GM18508 (cell line): ENCODE measurements around the gene ZC3H18.

ENCODE experiments used
- ATAC-seq: cut with Tn5 transposase; IDR thresholded peaks from one replicate; pipeline ENCODE4 v1.9.1; 2021; ENCODE audit warnings: moderate number of reproducible peaks; ENCODE audit not compliant: insufficient read depth, unreplicated experiment

Gene ZC3H18

GRCh38 chr16:88649924-88650748 lies 79.9 kb downstream of the ZC3H18 start:
- no peak for ATAC-seq

DNA sequence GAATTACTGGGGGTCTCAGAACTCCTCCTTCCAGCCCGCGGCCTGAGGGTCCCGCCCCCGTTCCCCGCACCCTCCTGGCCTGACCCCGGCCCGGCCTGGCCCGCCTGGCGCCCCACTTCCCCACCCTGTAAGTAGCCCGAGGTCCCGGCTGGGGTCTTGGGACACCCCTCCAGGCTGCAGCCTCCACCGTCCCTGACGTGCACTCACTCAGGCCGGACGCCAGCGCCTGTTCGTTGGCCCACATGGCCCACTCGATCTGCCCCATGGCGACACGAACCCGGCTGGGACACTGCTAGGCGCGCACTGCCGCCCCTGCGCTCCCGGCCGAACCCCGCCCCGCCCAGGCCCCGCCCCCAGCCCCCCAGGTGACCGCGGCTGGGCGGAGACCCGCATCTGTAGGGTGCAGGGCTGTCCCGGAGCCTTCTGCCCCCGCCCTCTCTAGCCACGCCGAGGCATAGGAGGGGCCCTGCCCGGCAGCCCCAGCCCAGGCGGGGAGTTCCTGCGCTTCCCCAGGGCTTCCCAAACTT lies 80.6 kb downstream of the ZC3H18 start, which contains the start of gene CYBA:
Gene CYBA (minus strand): TSS at position 305 of the 527 bp plus-strand sequence. CDS start 40 bp downstream, at position 265.
- peak; percentile 33 for ATAC-seq

DNA sequence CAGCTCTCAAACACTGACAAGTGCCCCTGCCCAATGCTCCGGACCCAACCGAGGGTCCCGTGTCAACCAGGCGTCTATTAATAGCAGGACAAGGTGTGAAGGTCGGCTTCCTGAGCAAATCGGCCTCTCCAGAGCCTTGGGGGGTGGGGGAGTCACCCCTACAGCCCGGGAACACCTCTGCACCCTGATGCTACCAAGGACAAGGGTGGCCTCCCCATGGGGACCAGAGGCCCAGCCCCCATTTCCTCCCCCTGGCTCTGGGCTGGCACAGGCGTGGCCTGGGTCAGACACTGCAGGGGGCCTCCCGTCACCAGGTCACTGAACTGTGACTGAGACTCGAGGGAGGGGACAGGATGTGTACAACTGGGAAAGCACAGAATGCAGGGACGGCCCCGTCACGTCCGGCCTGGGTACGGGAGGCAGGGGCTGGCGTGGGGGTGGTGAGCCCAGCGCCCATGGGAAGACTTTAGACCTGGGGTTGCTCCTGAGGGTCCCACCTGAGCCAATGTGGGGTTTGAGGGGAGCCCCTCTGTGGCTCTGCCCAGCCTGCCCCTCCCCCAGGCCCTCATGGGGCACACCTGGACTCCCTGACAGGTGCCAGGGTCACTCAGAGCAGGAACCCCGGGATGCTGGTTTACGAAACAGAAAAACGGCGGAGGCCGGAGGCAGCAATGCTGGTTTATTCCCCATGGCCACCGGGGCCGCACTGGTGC lies 81.2 kb downstream of the ZC3H18 start:
- ATAC-seq: peak; percentile 61

DNA sequence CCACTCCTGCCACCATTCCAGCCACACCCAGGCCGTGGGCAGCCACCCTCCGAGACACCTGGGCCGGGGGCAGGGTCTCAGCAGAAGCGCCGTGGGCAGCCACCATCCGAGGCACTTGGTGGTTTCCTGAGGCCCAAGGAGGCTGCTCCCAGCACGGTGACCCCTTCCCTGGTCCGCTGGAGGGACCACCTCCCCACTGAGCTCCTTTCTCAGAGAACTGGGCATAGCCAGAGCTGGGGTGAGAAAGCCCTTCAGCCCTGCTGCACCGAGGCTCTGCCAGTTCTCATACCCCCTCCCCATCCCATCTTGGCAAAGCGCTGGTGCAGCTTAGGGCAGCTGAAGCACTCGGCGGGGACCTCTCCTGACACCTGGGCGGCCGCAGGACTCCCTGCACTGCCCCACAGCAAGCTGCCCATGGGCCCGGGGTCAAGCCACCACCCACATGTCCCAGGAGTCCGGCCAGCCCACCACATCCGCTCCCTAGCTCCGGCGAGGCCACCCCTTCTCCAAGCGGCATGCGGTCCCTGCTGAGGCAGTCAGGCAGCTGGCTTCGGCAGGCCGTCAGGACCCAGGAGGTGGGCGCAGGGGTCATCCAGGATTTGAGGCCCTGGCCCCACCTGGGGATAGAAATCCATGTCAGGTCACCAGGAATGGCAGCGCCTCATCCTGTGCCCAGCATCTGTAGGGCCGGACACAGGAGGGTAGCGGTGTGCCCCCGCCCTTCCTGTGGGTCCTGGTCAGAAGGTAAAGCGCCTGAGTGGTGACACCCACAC lies 82.0 kb downstream of the ZC3H18 start:
- no peak for ATAC-seq

GRCh38 chr16:88652762-88653063 lies 82.5 kb downstream of the ZC3H18 start:
- no peak for ATAC-seq

- ATAC-seq: no peak
Observed at GRCh38 chr16:88653101-88653500, 82.9 kb downstream of the ZC3H18 start.

DNA sequence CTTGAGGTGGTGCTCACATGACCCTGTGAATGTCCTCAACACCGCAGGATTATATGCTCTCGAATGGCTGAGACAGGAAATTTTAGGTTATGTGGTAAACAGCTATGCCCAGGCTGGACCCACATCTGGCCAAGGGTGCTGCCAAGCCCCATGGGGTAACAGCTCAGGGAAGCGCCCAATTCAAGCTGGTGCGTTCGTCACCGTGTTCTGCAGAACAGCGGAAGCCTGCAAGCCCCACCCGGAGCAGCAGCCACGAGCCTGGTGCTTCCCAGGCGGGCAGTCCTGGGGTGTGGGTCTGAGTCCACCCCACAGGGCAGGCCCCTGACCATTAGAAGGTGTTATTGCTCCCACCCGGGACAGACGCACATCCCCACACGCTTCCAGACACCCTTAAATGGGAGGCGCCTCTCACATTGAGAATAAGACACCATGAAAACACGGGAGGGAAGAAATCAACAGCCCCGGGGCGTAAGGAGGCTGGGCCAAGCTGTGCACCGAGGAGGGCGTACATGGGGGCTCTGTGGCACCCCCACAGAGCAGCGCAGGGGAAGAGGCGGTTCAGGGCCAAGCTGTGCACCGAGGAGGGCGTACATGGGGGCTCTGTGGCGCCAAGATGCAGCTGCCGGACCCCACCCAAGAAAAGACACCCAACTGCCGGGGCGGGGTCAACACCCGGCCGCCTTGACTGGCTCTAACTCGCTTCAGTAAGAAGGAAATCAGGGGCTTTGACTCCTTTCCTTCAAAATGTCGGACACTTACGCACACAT lies 83.6 kb downstream of the ZC3H18 start:
- ATAC-seq: no peak

DNA sequence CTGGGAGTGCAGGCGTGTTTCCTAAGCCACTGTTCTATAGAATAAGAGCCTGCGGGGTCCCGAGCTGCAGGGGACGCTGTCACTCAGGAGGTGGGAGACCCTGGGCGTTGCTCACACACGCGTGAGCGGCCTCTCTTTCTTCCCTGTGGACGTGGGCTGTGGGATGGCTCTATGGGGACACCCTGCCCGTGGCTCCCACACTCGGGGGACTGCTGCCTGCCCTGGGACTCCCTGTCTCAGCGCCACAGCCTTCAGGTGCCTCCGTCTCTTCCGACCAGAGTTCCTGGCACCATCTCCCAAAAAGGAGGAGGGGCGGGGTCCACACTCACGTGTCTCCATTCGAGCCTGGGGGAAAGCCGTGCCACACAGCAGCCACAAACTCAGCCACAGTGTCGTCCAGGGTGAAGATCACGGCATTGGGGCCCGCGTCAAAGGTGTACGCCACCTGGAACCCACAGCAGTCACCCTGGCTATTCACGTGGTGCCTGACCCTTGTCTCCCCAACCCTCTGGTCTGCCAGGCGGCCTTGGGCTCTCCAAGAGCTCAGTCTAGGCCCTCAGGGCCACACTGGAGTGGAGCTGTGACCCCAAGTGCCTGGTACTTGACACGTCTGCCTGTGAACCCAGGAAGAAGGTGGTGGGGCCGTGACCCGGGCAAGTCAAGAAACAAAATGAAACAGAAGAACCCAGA lies 84.3 kb downstream of the ZC3H18 start:
- ATAC-seq: no peak

GRCh38 chr16:88655053-88655732 lies 85.0 kb downstream of the ZC3H18 start:
- ATAC-seq: no peak

DNA sequence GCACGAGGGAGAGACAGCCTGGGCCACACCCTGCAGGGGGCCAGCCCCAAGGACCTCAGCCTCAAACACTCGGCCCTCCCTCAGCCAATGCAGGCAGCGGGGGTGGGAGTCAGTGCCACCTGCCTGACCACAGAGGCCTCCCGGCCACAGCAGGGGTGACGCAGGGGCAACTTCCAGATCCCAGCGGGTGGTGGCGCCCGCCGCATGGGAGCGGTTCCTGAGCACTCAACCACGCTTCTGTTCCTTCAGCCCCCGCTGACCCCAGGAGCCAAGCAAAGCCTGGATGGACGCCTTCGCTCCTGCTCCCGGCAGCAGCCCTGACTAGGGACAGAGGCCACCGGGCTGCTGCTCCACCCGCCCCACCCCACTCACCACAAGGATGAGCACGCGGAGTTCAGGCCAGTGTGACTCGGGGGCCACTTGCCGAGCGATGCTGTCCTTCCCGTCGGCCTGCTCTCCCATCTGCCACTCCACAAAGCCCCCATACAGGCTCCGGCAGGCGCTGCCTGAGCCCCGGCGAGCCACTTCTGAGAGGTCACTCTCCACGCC lies 85.6 kb downstream of the ZC3H18 start:
- ATAC-seq: no peak

- no peak for ATAC-seq
Observed at GRCh38 chr16:88656291-88656980, 86.2 kb downstream of the ZC3H18 start.

GRCh38 chr16:88657371-88657770 lies 87.2 kb downstream of the ZC3H18 start:
- no peak for ATAC-seq

- ATAC-seq: no peak
Observed at GRCh38 chr16:88658714-88659113, 88.5 kb downstream of the ZC3H18 start.

DNA sequence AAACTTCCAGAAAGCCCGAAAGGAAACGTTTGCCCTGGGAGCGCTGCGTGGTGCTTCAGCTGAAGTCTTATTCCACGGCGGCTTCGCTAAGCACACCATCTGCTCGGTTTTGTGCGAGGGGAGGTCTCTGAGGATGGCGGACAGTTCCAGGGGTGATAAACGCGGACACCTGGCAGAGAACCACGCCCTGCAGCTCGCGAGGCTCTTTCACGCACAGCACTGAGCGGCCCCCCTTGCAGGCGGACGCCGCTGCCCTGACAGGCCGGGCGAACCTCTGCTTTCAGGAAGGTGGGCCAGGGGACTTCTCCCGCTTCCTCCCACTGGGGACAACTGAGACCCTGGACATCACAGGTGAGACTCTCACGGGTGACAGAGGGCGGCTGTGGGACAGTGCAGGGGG lies 89.0 kb downstream of the ZC3H18 start:
- no peak for ATAC-seq

DNA sequence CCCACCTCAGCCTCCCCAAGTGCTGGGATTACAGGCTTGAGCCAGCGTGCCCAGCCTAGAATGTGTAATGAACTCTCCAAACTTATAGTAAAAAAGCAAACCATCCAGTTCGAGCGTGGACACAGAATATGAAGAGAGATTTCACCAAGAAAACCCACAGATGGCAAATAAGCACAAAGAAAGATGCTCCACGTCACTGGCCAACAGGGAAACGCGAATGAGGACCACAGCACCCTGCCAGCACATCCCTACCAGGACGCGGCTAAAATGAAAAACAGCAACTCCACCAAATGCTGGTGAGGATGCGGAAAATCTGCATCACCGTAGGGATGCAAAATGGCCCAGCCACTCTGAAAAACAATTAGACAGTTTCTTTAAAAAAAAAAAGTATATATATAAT lies 91.3 kb downstream of the ZC3H18 start:
- no peak for ATAC-seq

DNA sequence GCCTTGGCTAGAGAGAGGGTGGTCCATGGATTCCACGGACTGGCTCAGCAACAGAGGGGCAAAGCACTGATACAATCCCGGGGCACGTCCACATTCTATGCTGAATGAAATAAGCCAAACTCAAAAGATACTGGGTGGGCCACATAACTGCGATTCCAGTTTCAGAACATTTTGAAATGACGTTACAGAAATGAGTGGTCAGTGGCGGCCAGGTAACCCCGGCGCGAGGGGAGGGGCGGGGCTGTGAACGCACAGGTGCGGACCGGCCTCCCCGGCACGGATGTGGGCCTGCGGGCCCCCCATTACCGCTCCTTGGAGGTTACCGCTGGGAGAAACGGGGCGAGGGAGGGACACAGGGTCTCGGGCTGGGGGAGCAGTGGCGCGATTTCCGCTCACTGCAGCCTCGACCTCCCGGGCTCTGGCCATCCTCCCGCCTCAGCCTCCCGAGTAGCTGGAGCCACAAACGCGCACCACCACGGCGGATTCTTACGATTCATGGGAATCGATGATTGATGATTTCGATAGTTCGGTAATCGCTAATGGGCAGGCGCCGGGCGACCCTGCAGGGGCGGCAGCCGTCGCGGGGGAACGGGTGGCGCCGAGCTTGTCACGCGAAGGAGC lies 92.1 kb downstream of the ZC3H18 start:
- no peak for ATAC-seq

DNA sequence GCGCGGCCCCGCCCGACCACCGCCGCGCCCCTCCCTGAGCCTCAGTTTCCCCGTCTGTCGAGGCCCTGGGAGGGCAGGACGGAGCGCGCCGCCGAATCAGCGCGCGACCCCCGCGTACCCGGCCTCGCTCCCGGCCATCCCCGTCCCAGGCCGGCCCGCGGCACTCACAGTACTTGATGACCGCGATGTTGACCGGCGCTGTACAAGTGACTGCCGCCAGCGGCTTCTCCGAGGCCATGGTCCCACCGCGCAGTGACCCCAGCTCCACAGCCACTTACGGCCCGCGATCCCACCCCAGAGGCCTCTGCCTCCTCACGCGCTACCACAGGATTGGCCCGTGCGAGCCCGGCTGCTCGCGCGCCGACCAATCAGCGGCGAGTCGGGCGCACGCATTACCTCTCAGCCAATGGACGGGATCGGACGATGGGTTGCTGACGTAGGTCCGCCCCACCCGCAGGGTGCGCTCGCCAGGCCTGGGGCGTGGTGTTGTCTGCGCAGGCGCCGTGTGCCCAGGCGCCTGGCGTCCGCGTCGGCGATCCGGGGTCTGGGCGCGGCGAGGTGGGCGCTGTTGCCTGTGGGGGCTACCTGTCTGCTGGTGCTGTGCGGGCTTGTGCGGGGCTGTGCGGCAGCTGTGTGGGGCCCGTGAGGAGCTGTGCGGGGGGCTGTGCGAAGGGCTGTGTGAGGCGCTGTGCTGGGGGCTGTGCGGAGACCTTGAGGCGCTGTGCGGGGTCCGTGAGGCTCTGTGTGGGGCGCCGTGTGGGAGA lies 92.8 kb downstream of the ZC3H18 start, which contains the start of gene MVD:
Gene MVD (minus strand): TSS at position 249 of the 764 bp plus-strand sequence. CDS start 11 bp downstream, at position 238.
- peak; percentile 79 for ATAC-seq
